ENCODE results near the gene TNFSF18. TPM values are rescaled to one million over a fixed set of nuclear protein-coding genes. Genes with fewer than 3 reads are reported as not detected.

Gene TNFSF18
- polyA plus RNA-seq, 1 donor from 2014 or later, result not detected

- Histone ChIP-seq H3K9me3 (ENCODE audit: low read length) (no peaks in the 10 kb centered on the region), H3K27ac (ENCODE audit: low read length) (no peak overlapping the region), H3F3A (ENCODE audit: insufficient read depth, low read length, poor library complexity, severe bottlenecking) (no peaks in the 10 kb centered on the region), H3K9ac (ENCODE audit: low read length) (no peak overlapping the region), H2AFZ (ENCODE audit: low read depth, low read length) (no peak overlapping the region), H3K36me3 (ENCODE audit: insufficient read depth, low read length) (no peaks in the 10 kb centered on the region), H3K4me2 (ENCODE audit: low read length) (no peak overlapping the region), H3K4me3 (ENCODE audit: low read length) (no peak overlapping the region), H4K20me1 (ENCODE audit: insufficient read depth) (no peaks in the 10 kb centered on the region), H3K27me3 (ENCODE audit: insufficient read depth, low read depth, low read length) (no peaks in the 10 kb centered on the region), H3K9me2 (ENCODE audit: insufficient read depth, low read length) (no peaks in the 10 kb centered on the region), H3K79me2 (replicated peaks; ENCODE audit: insufficient read depth, low read length) (no peaks in the 10 kb centered on the region)
- no peak for TF ChIP-seq EP300 (conservative IDR thresholded peaks at IDR 0.05; ENCODE audit: poor library complexity, severe bottlenecking)
- TF ChIP-seq SMC3 (conservative IDR thresholded peaks at IDR 0.05; ENCODE audit: poor library complexity), result no peak
Observed at GRCh38 chr1:173049322-173049633, 1.5 kb downstream of the TNFSF18 start.

GRCh38 chr1:173048621-173049321 is 2.0 kb downstream of the TNFSF18 start:
- H3K9me2 ChIP-seq (ENCODE audit: insufficient read depth, low read length), result no peaks in the 10 kb centered on the region
- H3K4me3 ChIP-seq (ENCODE audit: low read length), result no peak overlapping the region
- no peaks in the 10 kb centered on the region for H3K79me2 ChIP-seq (replicated peaks; ENCODE audit: insufficient read depth, low read length)
- no peak overlapping the region for H3K4me2 ChIP-seq (ENCODE audit: low read length)
- H3K27ac ChIP-seq (ENCODE audit: low read length), result no peak overlapping the region
- no peaks in the 10 kb centered on the region for H3K9me3 ChIP-seq (ENCODE audit: low read length)
- H4K20me1 ChIP-seq (ENCODE audit: insufficient read depth), result no peaks in the 10 kb centered on the region
- H3K9ac ChIP-seq (ENCODE audit: low read length), result no peak overlapping the region
- no peaks in the 10 kb centered on the region for H3K27me3 ChIP-seq (ENCODE audit: insufficient read depth, low read depth, low read length)
- TF ChIP-seq REST (IDR thresholded peaks at IDR 0.05; ENCODE audit: borderline replicate concordance), result no peak
- TF ChIP-seq SMC3 (conservative IDR thresholded peaks at IDR 0.05; ENCODE audit: poor library complexity), result no peak
- H2AFZ ChIP-seq (ENCODE audit: low read depth, low read length), result no peak overlapping the region
- H3F3A ChIP-seq (ENCODE audit: insufficient read depth, low read length, poor library complexity, severe bottlenecking), result no peaks in the 10 kb centered on the region
- no peaks in the 10 kb centered on the region for H3K36me3 ChIP-seq (ENCODE audit: insufficient read depth, low read length)

- Histone ChIP-seq H3K27ac (ENCODE audit: low read length) (no peak overlapping the region), H3K9ac (ENCODE audit: low read length) (no peak overlapping the region), H3K9me2 (ENCODE audit: insufficient read depth, low read length) (no peaks in the 10 kb centered on the region), H3K9me3 (ENCODE audit: low read length) (no peaks in the 10 kb centered on the region), H3K4me2 (ENCODE audit: low read length) (no peak overlapping the region), H3F3A (ENCODE audit: insufficient read depth, low read length, poor library complexity, severe bottlenecking) (no peaks in the 10 kb centered on the region), H3K79me2 (replicated peaks; ENCODE audit: insufficient read depth, low read length) (no peaks in the 10 kb centered on the region), H2AFZ (ENCODE audit: low read depth, low read length) (no peak overlapping the region), H3K36me3 (ENCODE audit: insufficient read depth, low read length) (no peaks in the 10 kb centered on the region), H4K20me1 (ENCODE audit: insufficient read depth) (no peaks in the 10 kb centered on the region), H3K27me3 (ENCODE audit: insufficient read depth, low read depth, low read length) (no peaks in the 10 kb centered on the region), H3K4me3 (ENCODE audit: low read length) (no peak overlapping the region)
- no peak for TF ChIP-seq REST (IDR thresholded peaks at IDR 0.05; ENCODE audit: borderline replicate concordance)
- TF ChIP-seq CTCF (IDR thresholded peaks at IDR 0.05; ENCODE audit: poor library complexity, severe bottlenecking), result no peak
- TF ChIP-seq POLR2AphosphoS5 (IDR thresholded peaks at IDR 0.05), result no peak
- TF ChIP-seq EP300 (conservative IDR thresholded peaks at IDR 0.05; ENCODE audit: poor library complexity, severe bottlenecking), result no peak
- no peak for TF ChIP-seq EZH2 (IDR thresholded peaks at IDR 0.05; ENCODE audit: borderline replicate concordance, insufficient read depth, low read length, poor library complexity, severe bottlenecking)
- TF ChIP-seq MXI1 (conservative IDR thresholded peaks at IDR 0.05; ENCODE audit: poor library complexity, severe bottlenecking), result no peak
- TF ChIP-seq SMC3 (conservative IDR thresholded peaks at IDR 0.05; ENCODE audit: poor library complexity), result no peak
- no peak for TF ChIP-seq TAF1 (IDR thresholded peaks at IDR 0.05; ENCODE audit: low read depth)
- no peak for TF ChIP-seq RAD21 (conservative IDR thresholded peaks at IDR 0.05)
Observed at GRCh38 chr1:173044656-173045055, 6.1 kb downstream of the TNFSF18 start.

Measured in neural cell (in vitro differentiated cells).